IMR-90 (cell line): ENCODE measurements around the gene PRSS21. TPM values are rescaled to one million over a fixed set of nuclear protein-coding genes. Genes with fewer than 3 reads are reported as not detected.

Experiments used
- ATAC-seq: fragments of 200-7000 bp; cut with Tn5 transposase; 2 replicates; pipeline ENCODE4 v1.9.1; 2020; ENCODE audit warnings: low read depth, mild to moderate bottlenecking, moderate library complexity
- BruUV-seq: library from RNA; stranded (reverse); fragments of 400-500 nt; replicated peaks from 2 replicates; lab custom pipeline; 2021; lab: Mats Ljungman, UMichigan
- CTCF ChIA-PET: fragments of 300-600 bp; formaldehyde crosslinking; extraction: SDS; loops from one replicate; lab custom pipeline; 2021; ENCODE audit warnings: antibody characterized with exemption; lab: Yijun Ruan, JAX
- POLR2A ChIA-PET: fragments of 300-600 bp; sonication (Branson Sonifier 250); formaldehyde crosslinking; loops from one replicate; lab custom pipeline; 2022; ENCODE audit warnings: antibody characterized with exemption; ENCODE audit not compliant: unreplicated experiment; lab: Charles Lee
- DNase-seq: peaks from one replicate; pipeline ENCODE4 v3.0.0; 2013
- H2AFZ ChIP-seq: replicated peaks from 2 replicates; pipeline ENCODE3; 2013; ENCODE audit warnings: low read length, mild to moderate bottlenecking; ENCODE audit not compliant: poor library complexity
- H2AK5ac ChIP-seq: 2 replicates; pipeline ENCODE4 v1.6.1; 2013; ENCODE audit warnings: low read depth, low read length, inconsistent platforms
- H2AK9ac ChIP-seq: replicated peaks from 2 replicates; pipeline ENCODE3; 2013; ENCODE audit warnings: mild to moderate bottlenecking, low read depth, low read length, moderate library complexity; ENCODE audit not compliant: poor library complexity
- H2BK120ac ChIP-seq: 2 replicates; pipeline ENCODE4 v1.6.1; 2013; ENCODE audit warnings: low read depth, low read length, inconsistent platforms
- H2BK15ac ChIP-seq: 3 replicates; pipeline ENCODE4 v1.6.1; 2013; ENCODE audit warnings: low read depth, low read length, inconsistent platforms
- H2BK20ac ChIP-seq: 2 replicates; pipeline ENCODE4 v1.6.1; 2013; ENCODE audit warnings: low read depth, mild to moderate bottlenecking, inconsistent platforms, low read length, moderate library complexity
- H2BK5ac ChIP-seq: 2 replicates; pipeline ENCODE4 v1.6.1; 2013; ENCODE audit warnings: mild to moderate bottlenecking, low read depth, low read length, inconsistent platforms; ENCODE audit not compliant: poor library complexity, severe bottlenecking
- H3K14ac ChIP-seq: replicated peaks from 2 replicates; pipeline ENCODE4 v1.6.1; 2013; ENCODE audit warnings: low read depth, low read length, inconsistent platforms
- H3K18ac ChIP-seq: 2 replicates; pipeline ENCODE4 v1.6.1; 2013; ENCODE audit warnings: low read depth, low read length, control low read depth
- H3K23ac ChIP-seq: 2 replicates; pipeline ENCODE4 v1.6.1; 2013; ENCODE audit warnings: low read depth, low read length, inconsistent platforms
- H3K27ac ChIP-seq: 2 replicates; pipeline ENCODE4 v1.5.1; 2013; ENCODE audit warnings: mild to moderate bottlenecking, control low read depth, low read length; ENCODE audit not compliant: insufficient read depth
- H3K27me3 ChIP-seq: 2 replicates; pipeline ENCODE4 v1.6.1; 2013; ENCODE audit warnings: low read length; ENCODE audit not compliant: control insufficient read depth, insufficient read depth
- H3K36me3 ChIP-seq: 2 replicates; pipeline ENCODE4 v1.6.1; 2013; ENCODE audit warnings: low read length, mixed read lengths; ENCODE audit not compliant: control insufficient read depth, insufficient read depth
- H3K4ac ChIP-seq: 2 replicates; pipeline ENCODE4 v1.6.1; 2013; ENCODE audit warnings: low read depth, low read length, inconsistent platforms
- H3K4me1 ChIP-seq: 2 replicates; pipeline ENCODE4 v1.6.1; 2013; ENCODE audit warnings: low read length, mixed read lengths; ENCODE audit not compliant: control insufficient read depth, insufficient read depth
- H3K4me2 ChIP-seq: 2 replicates; pipeline ENCODE4 v1.6.1; 2013; ENCODE audit warnings: low read depth, mild to moderate bottlenecking, control low read depth, low read length, moderate library complexity
- H3K4me3 ChIP-seq: 2 replicates; pipeline ENCODE4 v1.5.1; 2013; ENCODE audit warnings: low read depth, mild to moderate bottlenecking, control low read depth, low read length, moderate library complexity; ENCODE audit not compliant: insufficient read depth
- H3K56ac ChIP-seq: 2 replicates; pipeline ENCODE4 v1.6.1; 2013; ENCODE audit warnings: low read length, inconsistent platforms; ENCODE audit not compliant: insufficient read depth; ENCODE audit errors: extremely low read depth
- H3K79me1 ChIP-seq, 2 experiments: 2 replicates each; pipeline ENCODE4 v1.6.1; 2013; ENCODE audit warnings: low read length in 2 of 2, inconsistent platforms in 1 of 2, low read depth in 1 of 2
- H3K9ac ChIP-seq: 2 replicates; pipeline ENCODE4 v1.6.1; 2013; ENCODE audit warnings: low read depth, low read length, control low read depth
- H3K9me1 ChIP-seq: 2 replicates; pipeline ENCODE4 v1.6.1; 2013; ENCODE audit warnings: low read length, inconsistent platforms; ENCODE audit not compliant: insufficient read depth
- H3K9me3 ChIP-seq: 2 replicates; pipeline ENCODE4 v1.6.1; 2013; ENCODE audit warnings: low read length; ENCODE audit not compliant: control insufficient read depth, insufficient read depth
- H4K20me1 ChIP-seq: 2 replicates; pipeline ENCODE4 v1.6.1; 2013; ENCODE audit warnings: low read length, inconsistent platforms; ENCODE audit not compliant: insufficient read depth
- H4K5ac ChIP-seq: 2 replicates; pipeline ENCODE4 v1.6.1; 2013; ENCODE audit warnings: mild to moderate bottlenecking, low read depth, low read length, control low read depth
- H4K8ac ChIP-seq, 2 experiments: 2 replicates each; pipeline ENCODE4 v1.6.1; 2013; ENCODE audit warnings: low read depth in 2 of 2, low read length in 2 of 2, control low read depth in 1 of 2, inconsistent platforms in 1 of 2
- H4K91ac ChIP-seq: 2 replicates; pipeline ENCODE4 v1.6.1; 2013; ENCODE audit warnings: low read depth, low read length, inconsistent platforms; ENCODE audit not compliant: insufficient read depth
- MAFK ChIP-seq: IDR thresholded peaks from 2 replicates; pipeline ENCODE4 v1.6.1; 2012; ENCODE audit warnings: low read depth, low read length, improper control_type of control experiment
- RAD21 ChIP-seq: IDR thresholded peaks from 2 replicates; pipeline ENCODE4 v1.6.1; 2012; ENCODE audit warnings: low read length, improper control_type of control experiment
- SMC3 ChIP-seq: fragments of 150-350 bp; IDR thresholded peaks from 2 replicates; pipeline ENCODE4 v1.6.1; 2016; ENCODE audit warnings: low read depth, mild to moderate bottlenecking, antibody characterized with exemption, low read length, moderate library complexity
- WGBS, 2 experiments: methylation state at CpG; one replicate each; pipeline versions ENCODE4 v1.1.5 to v1.1.7; 2013; ENCODE audit warnings: missing lambda C conversion rate in 2 of 2; ENCODE audit not compliant: insufficient read length in 1 of 2; ENCODE audit errors: extremely low coverage in 2 of 2; 5-methylcytosine and 5-hydroxymethylcytosine counted together
- dilution Hi-C: fragments of 300-500 bp; cut with HindIII; formaldehyde crosslinking; loops from one replicate; pipeline ENCODE4 v1.14.3; 2018; ENCODE audit warnings: low sequenced_read_pairs; ENCODE audit not compliant: unreplicated experiment
- in situ Hi-C: fragments of 300-500 bp; cut with MboI; formaldehyde crosslinking; loops from 3 replicates; pipeline ENCODE4 v1.14.3; 2019; ENCODE audit warnings: low sequenced_read_pairs, inconsistent platforms, mixed read lengths
- intact Hi-C: fragments of 100-400 bp; cut with micrococcal nuclease; formaldehyde crosslinking; loops from 2 replicates; pipeline ENCODE4 v1.10.0; 2022
- polyA plus RNA-seq, 3 experiments: library from polyadenylated mRNA; depleted of rRNA; stranded (reverse); fragments of >200 nt; gene quantifications; 2 replicates each; pipeline ENCODE4 v1.2.3, GENCODE V29; 2012; ENCODE audit warnings: low replicate concordance in 1 of 3
- total RNA-seq: library from RNA; depleted of rRNA; stranded (reverse); fragments of >200 nt; gene quantifications from 2 replicates; pipeline ENCODE4 v1.2.3, GENCODE V29; 2012
- TF ChIP-seq, protein P1 (sequence below): conservative IDR thresholded peaks from 2 replicates; pipeline ENCODE4 v1.5.1; 2012; ENCODE audit warnings: mild to moderate bottlenecking, low read depth, low read length, improper control_type of control experiment

The PRSS21 gene
- total and polyA plus RNA-seq, 2 of the 4 experiments (the other 2 are of a cell fraction) = 0.21 TPM; not detected in 1

- Histone ChIP-seq H4K5ac (no peak overlapping the region), H2BK5ac (no peak overlapping the region), H3K36me3 (no peaks in the 10 kb centered on the region), H2BK20ac (no peak overlapping the region), H2AK9ac (no peak overlapping the region), H3K9me3 (peaks cover 6% of the 10 kb centered on the region), H3K4me1 (0 out of 2 replicates have a peak, but pooled peaks cover 2% of the 10 kb centered on the region), H3K18ac (no peak overlapping the region), H3K79me1 (no peaks in the 10 kb centered on the region), H3K4ac (no peak overlapping the region), H3K27ac (no peak overlapping the region), H3K14ac (no peak overlapping the region), H4K20me1 (no peaks in the 10 kb centered on the region), H2BK120ac (no peak overlapping the region), H3K56ac (no peak overlapping the region), H3K4me3 (no peak overlapping the region), H3K4me2 (no peak overlapping the region), H3K27me3 (peaks cover 26% of the 10 kb centered on the region), H3K23ac (no peak overlapping the region), H4K8ac (no peak overlapping the region), H2AFZ (no peak overlapping the region), H2BK15ac (no peak overlapping the region), H2AK5ac (no peak overlapping the region), H4K91ac (no peak overlapping the region), H3K9me1 (no peaks in the 10 kb centered on the region), H3K9ac (no peak overlapping the region)
- no CpG with 5 or more reads among the region's 5 CpGs for WGBS, 2 experiments
- DNase-seq (no peak), ATAC-seq (no peak)
- ChIA-PET POLR2A (no interaction called here), CTCF (interaction anchor here (1.4 kb wide), 1 partner anchor 13 kb away, joined by 4 read pairs; no protein-coding TSS in a partner anchor)
- in situ Hi-C loops (no loop called here), dilution Hi-C loops (no loop called here), intact Hi-C loops (no loop called here)
- TF ChIP-seq MAFK (no peak), SMC3 (peak; percentile 26; the same call in 1 of the 2 replicates), RAD21 (peak; percentile 34)
- TF ChIP-seq, protein P1, sequence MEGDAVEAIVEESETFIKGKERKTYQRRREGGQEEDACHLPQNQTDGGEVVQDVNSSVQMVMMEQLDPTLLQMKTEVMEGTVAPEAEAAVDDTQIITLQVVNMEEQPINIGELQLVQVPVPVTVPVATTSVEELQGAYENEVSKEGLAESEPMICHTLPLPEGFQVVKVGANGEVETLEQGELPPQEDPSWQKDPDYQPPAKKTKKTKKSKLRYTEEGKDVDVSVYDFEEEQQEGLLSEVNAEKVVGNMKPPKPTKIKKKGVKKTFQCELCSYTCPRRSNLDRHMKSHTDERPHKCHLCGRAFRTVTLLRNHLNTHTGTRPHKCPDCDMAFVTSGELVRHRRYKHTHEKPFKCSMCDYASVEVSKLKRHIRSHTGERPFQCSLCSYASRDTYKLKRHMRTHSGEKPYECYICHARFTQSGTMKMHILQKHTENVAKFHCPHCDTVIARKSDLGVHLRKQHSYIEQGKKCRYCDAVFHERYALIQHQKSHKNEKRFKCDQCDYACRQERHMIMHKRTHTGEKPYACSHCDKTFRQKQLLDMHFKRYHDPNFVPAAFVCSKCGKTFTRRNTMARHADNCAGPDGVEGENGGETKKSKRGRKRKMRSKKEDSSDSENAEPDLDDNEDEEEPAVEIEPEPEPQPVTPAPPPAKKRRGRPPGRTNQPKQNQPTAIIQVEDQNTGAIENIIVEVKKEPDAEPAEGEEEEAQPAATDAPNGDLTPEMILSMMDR = peak; percentile 46
- no TSS peak for BruUV-seq
These were observed 37.8 kb downstream of the PRSS21 start for GRCh38 chr16:2854700-2855309.
